Loucy (cell line): ENCODE measurements around the gene OR2L3.

Source experiments
- H2AFZ ChIP-seq: fragments of 200-600 bp; sonication (generic); 2 replicates; pipeline ENCODE4 v1.6.0; 2016; ENCODE audit warnings: antibody characterized with exemption, mild to moderate bottlenecking, low read length, moderate library complexity
- H3F3A ChIP-seq: fragments of 200-600 bp; 2 replicates; pipeline ENCODE4 v1.6.0; 2016; ENCODE audit warnings: antibody characterized with exemption, low read depth, mild to moderate bottlenecking
- H3K27me3 ChIP-seq: fragments of 200-600 bp; sonication (generic); 2 replicates; pipeline ENCODE4 v1.6.1; 2014; ENCODE audit warnings: low read length, mild to moderate bottlenecking; ENCODE audit not compliant: insufficient read depth, poor library complexity, severe bottlenecking
- H3K36me3 ChIP-seq: fragments of 200-600 bp; sonication (generic); 2 replicates; pipeline ENCODE4 v1.6.1; 2016; ENCODE audit warnings: low read length; ENCODE audit not compliant: insufficient read depth
- H3K4me1 ChIP-seq: fragments of 200-600 bp; sonication (generic); 2 replicates; pipeline ENCODE4 v1.5.1; 2014; ENCODE audit warnings: low read length, mild to moderate bottlenecking; ENCODE audit not compliant: insufficient read depth, poor library complexity, severe bottlenecking
- H3K4me2 ChIP-seq: fragments of 200-600 bp; sonication (generic); 2 replicates; pipeline ENCODE4 v1.6.0; 2014; ENCODE audit warnings: antibody characterized with exemption, low read length, low read depth, mild to moderate bottlenecking; ENCODE audit not compliant: poor library complexity, severe bottlenecking
- H3K4me3 ChIP-seq: fragments of 200-600 bp; sonication (generic); 2 replicates; pipeline ENCODE4 v1.5.1; 2014; ENCODE audit warnings: low read length, mild to moderate bottlenecking, mixed read lengths; ENCODE audit not compliant: poor library complexity, severe bottlenecking
- H3K79me2 ChIP-seq: fragments of 200-600 bp; sonication (generic); 2 replicates; pipeline ENCODE4 v1.6.1; 2014; ENCODE audit warnings: low read length; ENCODE audit not compliant: insufficient read depth
- H3K9ac ChIP-seq: fragments of 200-600 bp; sonication (generic); 2 replicates; pipeline ENCODE4 v1.6.0; 2014; ENCODE audit warnings: mild to moderate bottlenecking, low read depth, low read length, moderate library complexity; ENCODE audit not compliant: poor library complexity, severe bottlenecking
- H3K9me2 ChIP-seq: fragments of 200-600 bp; sonication (generic); replicated peaks from 2 replicates; pipeline ENCODE4 v1.6.1; 2016; ENCODE audit warnings: low read depth, low read length, mixed read lengths
- H3K9me3 ChIP-seq: fragments of 200-600 bp; sonication (generic); 2 replicates; pipeline ENCODE4 v1.6.1; 2014; ENCODE audit warnings: mild to moderate bottlenecking, antibody characterized with exemption, low read length, low read depth; ENCODE audit not compliant: insufficient read depth
- H4K20me1 ChIP-seq: fragments of 200-600 bp; sonication (generic); 2 replicates; pipeline ENCODE4 v1.6.0; 2014; ENCODE audit warnings: antibody characterized with exemption, low read length, mild to moderate bottlenecking; ENCODE audit not compliant: insufficient read depth, poor library complexity, severe bottlenecking
- EZH2phosphoT487 ChIP-seq: fragments of 200-600 bp; IDR thresholded peaks from 2 replicates; pipeline ENCODE4 v1.6.1; 2018; ENCODE audit warnings: antibody characterized with exemption, mild to moderate bottlenecking, moderate library complexity, borderline replicate concordance
- TF ChIP-seq, protein P1 (sequence below): fragments of 200-600 bp; sonication (generic); conservative IDR thresholded peaks from 2 replicates; pipeline ENCODE4 v1.5.1; 2014; ENCODE audit warnings: mild to moderate bottlenecking, antibody characterized with exemption, low read length

Gene OR2L3, protein sequence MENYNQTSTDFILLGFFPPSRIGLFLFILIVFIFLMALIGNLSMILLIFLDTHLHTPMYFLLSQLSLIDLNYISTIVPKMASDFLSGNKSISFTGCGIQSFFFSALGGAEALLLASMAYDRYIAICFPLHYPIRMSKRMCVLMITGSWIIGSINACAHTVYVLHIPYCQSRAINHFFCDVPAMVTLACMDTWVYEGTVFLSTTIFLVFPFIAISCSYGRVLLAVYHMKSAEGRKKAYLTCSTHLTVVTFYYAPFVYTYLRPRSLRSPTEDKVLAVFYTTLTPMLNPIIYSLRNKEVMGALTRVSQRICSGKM

DNA sequence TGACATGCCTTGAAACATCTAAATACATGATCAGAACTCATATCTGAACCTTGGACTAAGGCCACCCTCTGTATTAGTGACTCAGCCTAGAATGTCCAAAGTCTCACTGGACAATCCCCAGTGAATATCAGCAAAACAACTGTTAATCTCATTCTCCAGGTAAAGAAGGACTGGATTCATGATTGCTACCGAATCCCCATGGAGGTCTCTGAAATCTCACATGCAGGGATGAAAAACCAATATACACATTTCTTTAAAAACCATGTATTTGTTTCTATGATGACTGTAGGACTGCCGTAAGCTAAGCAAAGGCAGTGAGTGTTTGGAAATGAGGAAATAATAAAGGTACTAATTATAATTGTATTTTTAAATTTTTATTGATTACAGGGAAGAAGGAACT is at the start of gene OR2L3:
Gene OR2L3 (plus strand): TSS at position 301 of the 400 bp plus-strand sequence. CDS start 13,846 bp downstream, outside the sequence.
- Histone ChIP-seq H3K9ac (no peak within 1 kb of the TSS), H3K4me3 (no peak within 1 kb of the TSS), H3K4me1 (no peaks in the 10 kb centered on the region), H3K27me3 (no peaks in the 10 kb centered on the region), H3K79me2 (no peaks in the 10 kb centered on the region), H2AFZ (no peak within 1 kb of the TSS), H3K9me3 (no peaks in the 10 kb centered on the region), H3K4me2 (no peak within 1 kb of the TSS), H3K36me3 (no peaks in the 10 kb centered on the region), H3F3A (no peaks in the 10 kb centered on the region), H4K20me1 (no peaks in the 10 kb centered on the region), H3K9me2 (no peaks in the 10 kb centered on the region)
- TF ChIP-seq, protein P1, sequence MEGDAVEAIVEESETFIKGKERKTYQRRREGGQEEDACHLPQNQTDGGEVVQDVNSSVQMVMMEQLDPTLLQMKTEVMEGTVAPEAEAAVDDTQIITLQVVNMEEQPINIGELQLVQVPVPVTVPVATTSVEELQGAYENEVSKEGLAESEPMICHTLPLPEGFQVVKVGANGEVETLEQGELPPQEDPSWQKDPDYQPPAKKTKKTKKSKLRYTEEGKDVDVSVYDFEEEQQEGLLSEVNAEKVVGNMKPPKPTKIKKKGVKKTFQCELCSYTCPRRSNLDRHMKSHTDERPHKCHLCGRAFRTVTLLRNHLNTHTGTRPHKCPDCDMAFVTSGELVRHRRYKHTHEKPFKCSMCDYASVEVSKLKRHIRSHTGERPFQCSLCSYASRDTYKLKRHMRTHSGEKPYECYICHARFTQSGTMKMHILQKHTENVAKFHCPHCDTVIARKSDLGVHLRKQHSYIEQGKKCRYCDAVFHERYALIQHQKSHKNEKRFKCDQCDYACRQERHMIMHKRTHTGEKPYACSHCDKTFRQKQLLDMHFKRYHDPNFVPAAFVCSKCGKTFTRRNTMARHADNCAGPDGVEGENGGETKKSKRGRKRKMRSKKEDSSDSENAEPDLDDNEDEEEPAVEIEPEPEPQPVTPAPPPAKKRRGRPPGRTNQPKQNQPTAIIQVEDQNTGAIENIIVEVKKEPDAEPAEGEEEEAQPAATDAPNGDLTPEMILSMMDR, result no peak
- no peak for TF ChIP-seq EZH2phosphoT487

DNA sequence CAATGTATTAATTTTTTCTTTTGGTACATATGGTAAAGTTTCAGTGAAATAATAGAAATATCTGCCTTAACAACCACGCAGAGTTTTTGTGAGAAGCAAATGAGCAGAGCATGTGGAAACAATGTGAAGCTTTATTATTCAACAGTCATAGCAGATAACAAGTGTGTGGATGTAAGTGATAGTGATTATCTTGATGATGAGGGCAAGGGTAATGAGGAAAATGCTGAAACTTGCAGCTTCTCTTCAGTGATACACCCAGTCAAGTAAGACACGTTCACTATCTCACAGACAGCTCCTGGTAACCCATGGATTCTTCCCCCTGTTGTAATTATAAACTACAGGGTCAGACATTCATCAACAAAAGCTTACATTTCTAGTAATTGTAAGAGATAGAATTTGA is 47.8 kb upstream of the OR2L3 start:
- Histone ChIP-seq H3K4me2 (no peak overlapping the region), H3K79me2 (no peaks in the 10 kb centered on the region), H3K9me3 (no peaks in the 10 kb centered on the region; the same call in 1 of the 2 replicates)

DNA sequence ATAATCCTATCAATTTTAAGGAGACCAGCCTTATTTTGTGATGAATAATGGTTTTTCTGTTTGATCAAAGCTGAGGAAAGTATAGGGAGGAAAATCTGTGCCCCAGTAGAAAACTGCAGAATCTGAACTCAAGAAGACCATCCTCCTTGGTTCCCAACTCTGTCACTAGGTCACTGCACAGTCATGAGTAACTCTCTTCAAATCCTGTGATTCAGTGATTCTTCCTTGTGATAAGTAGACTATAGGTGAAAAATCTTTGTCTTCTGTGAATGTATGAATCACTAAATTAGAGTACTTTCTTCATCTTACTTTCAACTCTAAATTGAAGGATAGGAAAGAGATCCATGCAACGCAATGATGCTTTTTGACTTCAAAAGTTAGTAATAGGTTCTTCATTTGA is 46.5 kb upstream of the OR2L3 start:
- H3K9me3 ChIP-seq, result no peaks in the 10 kb centered on the region; the same call in 1 of the 2 replicates
- TF ChIP-seq EZH2phosphoT487, result no peak
- H3K9me2 ChIP-seq, result no peaks in the 10 kb centered on the region
- H3K4me1 ChIP-seq, result no peaks in the 10 kb centered on the region
- no peaks in the 10 kb centered on the region for H3K79me2 ChIP-seq
- H3K4me3 ChIP-seq, result no peak overlapping the region
- H3F3A ChIP-seq, result no peaks in the 10 kb centered on the region
- no peak overlapping the region for H3K9ac ChIP-seq
- no peaks in the 10 kb centered on the region for H4K20me1 ChIP-seq
- no peaks in the 10 kb centered on the region for H3K36me3 ChIP-seq
- H3K27me3 ChIP-seq, result no peaks in the 10 kb centered on the region
- H2AFZ ChIP-seq, result no peak overlapping the region
- H3K4me2 ChIP-seq, result no peak overlapping the region

More for the DNA sequence above, 47.8 kb upstream of the OR2L3 start:
- Histone ChIP-seq H3K9ac (no peak overlapping the region), H2AFZ (no peak overlapping the region), H3K4me3 (no peak overlapping the region), H3K36me3 (no peaks in the 10 kb centered on the region), H3F3A (no peaks in the 10 kb centered on the region), H3K27me3 (no peaks in the 10 kb centered on the region), H3K4me1 (no peaks in the 10 kb centered on the region), H4K20me1 (no peaks in the 10 kb centered on the region), H3K9me2 (no peaks in the 10 kb centered on the region)
- no peak for TF ChIP-seq EZH2phosphoT487
- TF ChIP-seq, protein P1, result no peak

DNA sequence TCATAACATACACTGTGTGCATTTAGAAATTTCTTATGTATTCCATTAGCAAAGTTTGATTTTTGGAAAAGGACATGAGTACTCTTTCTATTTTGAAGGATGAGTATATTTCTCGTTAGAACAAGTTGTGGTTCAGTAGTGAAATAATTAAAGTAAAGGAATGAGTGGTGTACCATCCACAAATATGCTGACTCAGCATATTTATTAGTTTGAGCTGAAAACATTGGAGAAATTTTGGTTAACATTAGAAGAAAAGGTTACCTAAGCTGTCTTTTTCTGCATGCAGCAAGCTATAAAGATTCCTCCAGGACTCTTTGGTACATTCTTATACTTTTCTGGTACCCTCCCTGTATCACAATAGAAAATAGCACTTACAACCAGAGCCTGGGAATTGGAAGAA is 38.9 kb upstream of the OR2L3 start:
- no peak overlapping the region for H3K4me2 ChIP-seq
- no peaks in the 10 kb centered on the region for H3K4me1 ChIP-seq
- no peak overlapping the region for H2AFZ ChIP-seq
- H3K4me3 ChIP-seq, result no peak overlapping the region
- no peaks in the 10 kb centered on the region for H3K79me2 ChIP-seq
- H3K27me3 ChIP-seq, result no peaks in the 10 kb centered on the region
- 0 out of 2 replicates have a peak, but pooled peaks cover 3% of the 10 kb centered on the region for H3K9me3 ChIP-seq
- H3F3A ChIP-seq, result no peaks in the 10 kb centered on the region
- no peaks in the 10 kb centered on the region for H3K36me3 ChIP-seq
- no peaks in the 10 kb centered on the region for H3K9me2 ChIP-seq
- TF ChIP-seq, protein P1, result no peak
- no peak for TF ChIP-seq EZH2phosphoT487
- H4K20me1 ChIP-seq, result no peaks in the 10 kb centered on the region
- no peak overlapping the region for H3K9ac ChIP-seq
